ENCODE measurements around the gene STOM. TPM values are rescaled to one million over a fixed set of nuclear protein-coding genes. Genes with fewer than 3 reads are reported as not detected.
A peak's percentile ranks its signal among the peaks of the same experiment; 100 is the strongest.

STOM gene
- total and polyA plus RNA-seq, 2 experiments from 2014 or later = 11.7 to 13.6 TPM

GRCh38 chr9:121358751-121359150 is 11.3 kb downstream of the STOM start:
- no peak for TF ChIP-seq CTCF (IDR thresholded peaks at IDR 0.05; ENCODE audit: low read depth, low read length)
- H3K4me1 ChIP-seq (ENCODE audit: low read depth) = peaks cover 48% of the 10 kb centered on the region
- H3K4me3 ChIP-seq = no peak overlapping the region
- H3K27ac ChIP-seq = peak overlapping the region; percentile 83
- DNase-seq (ENCODE audit: low read depth in 1 of 2, low spot score in 1 of 2) = no peak
- no peaks in the 10 kb centered on the region for H3K27me3 ChIP-seq
- H3K9me3 ChIP-seq (ENCODE audit: low read depth) = no peaks in the 10 kb centered on the region
- no peaks in the 10 kb centered on the region for H3K36me3 ChIP-seq

GRCh38 chr9:121357011-121357410 is 13.0 kb downstream of the STOM start:
- Histone ChIP-seq H3K27ac (no peak overlapping the region), H3K4me1 (ENCODE audit: low read depth) (peaks cover 43% of the 10 kb centered on the region), H3K36me3 (no peaks in the 10 kb centered on the region), H3K4me3 (no peak overlapping the region), H3K27me3 (no peaks in the 10 kb centered on the region), H3K9me3 (ENCODE audit: low read depth) (no peaks in the 10 kb centered on the region)
- no peak for DNase-seq (ENCODE audit: low read depth in 1 of 2, low spot score in 1 of 2)
- no peak for TF ChIP-seq CTCF (IDR thresholded peaks at IDR 0.05; ENCODE audit: low read depth, low read length)

- H3K27ac ChIP-seq = no peak overlapping the region
- H3K36me3 ChIP-seq = no peaks in the 10 kb centered on the region
- TF ChIP-seq CTCF (IDR thresholded peaks at IDR 0.05; ENCODE audit: low read depth, low read length) = no peak
- DNase-seq (ENCODE audit: low read depth in 1 of 2, low spot score in 1 of 2) = no peak
- no peaks in the 10 kb centered on the region for H3K27me3 ChIP-seq
- H3K4me1 ChIP-seq (ENCODE audit: low read depth) = peaks cover 43% of the 10 kb centered on the region
- no peaks in the 10 kb centered on the region for H3K9me3 ChIP-seq (ENCODE audit: low read depth)
- H3K4me3 ChIP-seq = no peak overlapping the region
Observed at GRCh38 chr9:121354762-121355161, 15.3 kb downstream of the STOM start.

- DNase-seq (ENCODE audit: low read depth in 1 of 2, low spot score in 1 of 2) = peak in 1 of 2 donors; percentile 71
- H3K9me3 ChIP-seq (ENCODE audit: low read depth) = no peaks in the 10 kb centered on the region
- H3K27ac ChIP-seq = peak overlapping the region; percentile 63
- TF ChIP-seq CTCF (IDR thresholded peaks at IDR 0.05; ENCODE audit: low read depth, low read length) = no peak
- H3K4me3 ChIP-seq = no peak overlapping the region
- H3K4me1 ChIP-seq (ENCODE audit: low read depth) = peaks cover 37% of the 10 kb centered on the region
- H3K27me3 ChIP-seq = no peaks in the 10 kb centered on the region
- H3K36me3 ChIP-seq = no peaks in the 10 kb centered on the region
Observed at GRCh38 chr9:121354141-121354540, 15.9 kb downstream of the STOM start.

GRCh38 chr9:121353241-121354061 is 16.6 kb downstream of the STOM start:
- DNase-seq (ENCODE audit: low read depth in 1 of 2, low spot score in 1 of 2) = no peak
- Histone ChIP-seq H3K27me3 (no peaks in the 10 kb centered on the region), H3K4me1 (ENCODE audit: low read depth) (peaks cover 30% of the 10 kb centered on the region), H3K4me3 (no peak overlapping the region), H3K9me3 (ENCODE audit: low read depth) (no peaks in the 10 kb centered on the region), H3K36me3 (no peaks in the 10 kb centered on the region), H3K27ac (peak overlapping the region; percentile 63)
- no peak for TF ChIP-seq CTCF (IDR thresholded peaks at IDR 0.05; ENCODE audit: low read depth, low read length)
